HG02763 (cell line): ENCODE results near the gene OR5C1.
A peak's percentile ranks its signal among the peaks of the same experiment; 100 is the strongest.
"Not testable (repeated sequence)": the region's sequence is repeated elsewhere in the genome, so short reads cannot be mapped to it uniquely, and the experiment has no call there.

Experiments used
- ATAC-seq: cut with Tn5 transposase; IDR thresholded peaks from one replicate; pipeline ENCODE4 v1.9.1; 2021; ENCODE audit warnings: mild to moderate bottlenecking, moderate library complexity; ENCODE audit not compliant: unreplicated experiment

The OR5C1 gene

DNA sequence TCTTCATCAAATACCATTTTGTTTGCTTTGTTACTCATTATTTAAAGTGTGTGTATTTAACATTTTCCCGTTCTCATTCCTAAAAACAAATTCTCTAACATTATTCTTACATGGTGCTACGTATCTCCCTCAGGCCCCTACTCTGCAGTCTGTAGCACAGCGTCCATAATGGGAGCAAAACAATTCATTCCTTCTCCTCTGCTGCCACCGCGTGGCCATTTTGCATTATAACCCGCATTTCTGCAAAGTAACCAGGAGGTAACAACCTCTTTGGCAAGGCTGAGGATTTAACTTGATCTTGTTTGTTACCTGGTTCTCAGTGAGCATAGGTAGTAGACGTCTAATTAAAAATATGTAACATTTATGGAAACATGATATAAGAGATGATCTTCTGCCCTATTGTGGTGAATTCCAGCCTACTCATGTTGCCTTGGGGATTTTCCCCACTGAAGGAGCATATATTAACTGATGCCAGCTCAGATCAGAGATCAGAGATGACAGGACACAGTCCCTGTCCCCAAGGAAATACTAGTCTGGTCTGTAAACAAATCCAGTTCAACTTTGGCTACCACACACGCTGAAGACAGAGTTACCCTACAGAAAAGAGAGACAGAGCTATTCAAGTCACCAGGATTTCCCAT is 21.7 kb downstream of the OR5C1 start:
- ATAC-seq: no peak

DNA sequence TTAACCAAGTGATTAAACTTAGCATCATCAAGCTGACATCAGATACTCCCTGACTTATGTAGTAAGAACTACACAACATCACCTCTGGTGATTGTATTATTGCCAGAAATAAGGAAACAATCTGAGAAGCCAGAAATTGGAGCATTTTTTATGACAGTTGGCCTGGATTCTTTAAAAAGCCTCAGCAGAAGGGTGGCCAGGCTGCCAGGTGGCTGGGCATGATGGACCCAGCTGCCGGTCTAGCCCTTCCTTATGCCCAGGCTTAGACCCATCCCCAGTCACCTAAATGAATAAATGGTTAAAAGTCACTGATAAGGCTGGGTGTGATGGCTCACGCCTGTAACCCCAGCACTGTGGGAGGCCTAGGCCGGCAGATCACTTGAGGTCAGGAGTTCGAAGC is 24.0 kb downstream of the OR5C1 start:
- ATAC-seq: no peak

DNA sequence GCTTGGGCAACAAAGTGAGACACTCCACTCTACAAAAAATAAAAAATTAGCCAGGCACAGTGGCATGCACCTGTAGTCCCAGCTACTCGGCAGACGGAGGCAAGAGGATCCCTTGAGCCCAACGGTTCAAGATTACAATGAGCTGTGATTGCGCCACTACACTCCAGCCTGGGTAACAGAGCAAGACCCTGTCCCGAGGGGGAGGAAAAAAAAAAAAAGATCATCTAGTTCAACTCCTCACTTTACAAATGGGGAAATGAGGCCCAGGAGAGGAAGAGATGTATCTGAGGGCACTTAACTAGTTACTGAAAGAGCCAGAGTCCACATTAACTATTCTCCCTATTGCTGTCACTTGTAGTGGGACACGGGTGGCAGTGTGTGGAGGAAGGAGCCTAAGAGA is 25.8 kb downstream of the OR5C1 start:
- no peak for ATAC-seq

DNA sequence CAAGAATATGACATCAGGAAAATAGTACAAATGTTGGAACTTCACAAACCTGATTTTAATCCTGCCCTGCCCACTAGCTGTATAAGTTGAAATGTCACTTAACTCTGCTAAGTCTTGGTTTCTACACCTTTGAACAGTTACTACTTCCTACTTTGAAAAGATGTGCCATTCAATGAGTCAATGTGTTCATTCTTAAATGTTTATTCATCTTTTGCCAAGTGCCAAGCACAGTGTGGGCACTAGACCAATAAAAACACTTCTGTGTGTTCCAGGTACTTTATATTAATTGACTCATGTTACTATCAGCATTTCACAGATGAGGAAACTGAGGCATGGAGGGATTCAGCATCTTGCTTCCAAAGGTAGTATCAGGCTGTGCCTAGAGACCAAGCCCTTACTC is 26.8 kb downstream of the OR5C1 start:
- ATAC-seq: no peak

DNA sequence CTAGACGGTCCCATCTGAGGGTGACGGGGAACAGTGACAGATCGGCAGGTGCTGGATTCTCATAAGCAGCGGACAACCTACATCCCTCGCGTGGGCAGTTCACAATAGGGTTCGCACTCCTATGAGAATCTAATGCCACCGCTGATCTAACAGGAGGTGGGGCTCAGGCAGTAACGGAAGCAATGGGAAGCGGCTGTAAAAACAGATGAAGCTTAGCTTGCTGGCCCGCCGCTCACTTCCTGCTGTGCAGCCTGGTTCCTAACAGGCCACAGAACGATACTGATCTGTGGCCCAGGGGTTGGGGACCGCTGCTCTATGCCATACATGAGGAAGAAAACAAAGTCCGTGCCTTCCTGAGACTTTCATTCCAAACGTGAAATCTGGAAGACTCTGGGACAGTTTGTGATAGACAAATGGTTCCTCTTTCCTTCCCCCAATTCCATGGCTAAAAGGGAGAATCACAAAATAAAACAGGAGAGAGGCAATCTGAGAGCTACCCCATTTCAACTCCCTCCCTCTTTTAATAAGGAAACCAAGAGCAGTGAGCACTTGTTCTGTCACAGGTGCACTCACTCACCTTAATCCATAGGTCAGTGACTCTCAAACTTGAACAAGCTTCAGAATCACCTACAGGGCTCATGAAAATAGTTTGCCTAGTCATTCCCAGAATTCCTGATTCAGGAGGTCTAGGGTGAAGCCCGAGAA is 27.6 kb downstream of the OR5C1 start:
- ATAC-seq: no peak

DNA sequence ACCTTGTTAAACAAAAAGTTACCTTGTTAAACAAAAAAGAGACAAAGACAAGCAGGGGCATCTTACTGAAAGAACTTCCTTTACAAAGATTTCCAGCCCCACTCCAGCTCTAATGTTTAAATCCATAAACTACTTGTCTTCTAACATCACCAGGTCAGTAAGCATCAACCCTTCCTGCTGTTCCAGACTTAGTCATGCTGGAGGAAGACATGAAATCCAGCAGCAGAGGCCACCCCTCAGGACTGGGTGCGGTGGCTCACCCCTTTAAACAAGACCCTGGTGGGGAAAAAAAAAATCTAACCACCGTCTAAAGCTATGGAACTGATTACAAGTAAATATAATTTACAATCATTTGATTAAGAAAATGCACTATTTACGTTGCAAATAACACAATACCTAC is 30.6 kb downstream of the OR5C1 start:
- ATAC-seq: no peak

DNA sequence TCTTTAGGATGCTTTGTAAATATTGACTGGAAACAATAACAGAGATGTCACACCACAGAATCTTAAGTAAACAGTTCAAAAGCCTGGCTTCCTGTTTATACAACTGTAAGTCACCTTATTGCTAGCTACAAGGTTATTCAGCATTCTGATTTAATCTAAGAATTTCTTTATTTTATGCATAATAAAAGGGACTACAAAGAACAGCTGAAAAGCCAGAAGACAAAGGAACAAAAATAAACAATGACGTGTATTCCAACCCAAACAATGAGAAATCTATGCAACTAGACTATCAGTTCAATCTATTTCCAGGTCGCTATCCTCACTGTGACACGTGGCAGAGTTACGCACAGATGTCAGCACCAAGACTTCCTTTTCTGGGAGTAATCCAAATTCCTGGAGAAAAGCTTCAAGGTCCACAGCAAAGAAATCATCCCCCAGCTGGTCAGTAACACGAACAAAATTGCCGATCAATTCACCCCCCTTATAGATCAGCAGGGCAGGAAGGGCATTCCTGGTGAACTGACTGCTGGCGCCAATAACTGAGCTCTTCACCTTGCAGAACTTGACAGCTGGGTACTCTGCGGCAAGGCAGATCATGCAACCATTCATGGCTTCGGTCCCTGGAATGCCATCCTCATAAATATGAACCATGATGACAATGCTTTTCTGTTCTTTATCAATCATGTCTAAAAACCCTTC is 31.2 kb downstream of the OR5C1 start:
- ATAC-seq: no peak

DNA sequence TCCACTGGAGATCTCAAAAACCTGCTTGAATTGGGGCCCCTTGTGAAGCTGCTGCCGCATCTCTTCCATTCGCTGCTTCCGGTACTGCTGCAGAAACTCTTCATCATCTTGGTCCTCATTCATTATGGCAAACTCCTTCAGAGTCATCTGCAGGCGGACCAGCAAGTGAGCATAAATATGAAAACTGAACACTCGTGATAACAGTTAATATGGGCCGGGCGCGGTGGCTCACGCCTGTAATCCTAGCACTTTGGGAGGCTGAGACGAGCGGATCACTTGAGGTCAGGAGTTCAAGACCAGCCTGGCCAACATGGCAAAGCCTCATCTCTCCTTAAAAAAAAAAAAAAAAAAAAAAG is 31.7 kb downstream of the OR5C1 start:
- no peak for ATAC-seq

DNA sequence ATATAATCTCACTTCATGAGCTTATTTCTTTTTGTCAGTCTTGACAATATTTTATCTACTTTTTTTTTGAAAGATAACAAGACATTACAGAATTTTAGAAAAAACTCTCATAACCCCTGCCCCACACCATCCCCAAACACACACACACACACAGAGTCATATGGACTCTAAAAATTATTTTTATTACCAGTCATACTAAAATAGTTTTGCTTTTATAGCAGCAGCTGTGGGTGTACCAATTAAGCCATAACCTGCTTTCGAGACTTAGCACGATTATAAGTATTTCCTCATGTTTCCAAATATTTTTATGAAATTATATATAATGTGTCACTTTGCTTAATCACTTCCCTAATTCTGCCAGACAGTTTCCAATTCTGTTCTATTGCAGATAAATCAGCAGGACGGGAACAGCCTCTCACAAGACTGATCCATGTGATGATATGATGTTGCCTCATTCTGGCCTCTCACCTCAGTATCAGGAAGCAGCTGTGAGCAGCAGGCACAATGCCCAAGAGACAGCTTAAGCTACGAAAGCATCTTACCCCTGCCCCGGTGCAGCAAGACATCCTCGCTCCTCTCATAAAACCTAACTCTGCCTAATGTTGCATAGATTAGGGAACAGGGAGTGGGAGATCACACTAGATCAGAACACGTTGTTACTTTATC is 32.7 kb downstream of the OR5C1 start:
- no peak for ATAC-seq

DNA sequence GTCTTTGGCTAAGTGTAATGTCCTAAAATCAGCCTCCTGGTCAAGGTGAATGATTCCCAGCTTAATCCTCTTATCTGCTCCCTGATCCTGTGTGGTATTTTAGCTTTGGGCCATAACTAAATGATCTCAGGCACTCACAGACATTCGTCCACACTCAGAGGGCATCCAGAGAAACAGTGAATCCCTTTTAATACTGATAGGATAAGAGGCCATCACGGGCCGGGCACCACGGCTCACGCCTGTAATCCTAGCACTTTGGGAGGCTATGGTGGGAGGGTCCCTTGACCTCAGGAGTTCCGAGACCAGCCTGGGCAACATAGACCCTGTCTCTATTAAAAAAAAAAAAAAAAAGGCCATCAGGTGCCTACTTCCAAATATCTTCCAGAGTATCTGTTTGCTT is 33.3 kb downstream of the OR5C1 start:
- no peak for ATAC-seq

DNA sequence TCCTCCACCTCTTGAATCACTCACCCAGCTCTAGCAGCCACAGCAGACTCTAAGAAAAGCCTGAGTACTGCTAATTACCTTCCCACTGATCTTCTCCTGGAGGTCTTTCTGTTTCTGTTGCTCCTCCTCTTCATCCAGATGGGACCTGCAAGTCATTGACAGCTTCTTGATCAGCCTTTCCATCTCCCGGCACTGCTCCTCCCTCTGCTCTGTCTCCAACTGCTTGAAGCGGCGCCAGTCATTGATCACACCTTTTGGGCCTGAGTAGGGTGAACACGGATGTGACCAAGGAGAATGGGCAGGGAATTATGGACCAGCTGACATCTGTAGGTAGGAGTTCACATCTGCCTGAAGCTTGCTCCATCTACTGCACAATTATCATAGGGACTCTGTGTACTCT is 34.2 kb downstream of the OR5C1 start:
- no peak for ATAC-seq

DNA sequence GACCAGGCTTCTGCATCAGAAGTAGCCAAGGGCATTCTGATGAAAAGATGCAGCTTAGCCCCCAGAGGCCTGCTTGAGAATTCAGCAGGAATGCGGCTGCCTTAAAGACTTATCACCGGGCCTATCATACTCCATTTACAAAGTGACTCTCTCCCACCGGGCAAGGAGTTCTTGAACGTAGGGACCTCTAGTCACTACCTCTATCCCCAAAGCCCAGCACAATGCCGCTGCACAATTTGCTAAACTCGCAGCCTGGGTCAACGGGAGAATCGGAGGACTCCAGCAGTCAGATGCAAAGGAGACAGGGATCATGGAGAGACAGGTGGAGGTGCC is 39.0 kb downstream of the OR5C1 start:
- peak; percentile 17 for ATAC-seq

DNA sequence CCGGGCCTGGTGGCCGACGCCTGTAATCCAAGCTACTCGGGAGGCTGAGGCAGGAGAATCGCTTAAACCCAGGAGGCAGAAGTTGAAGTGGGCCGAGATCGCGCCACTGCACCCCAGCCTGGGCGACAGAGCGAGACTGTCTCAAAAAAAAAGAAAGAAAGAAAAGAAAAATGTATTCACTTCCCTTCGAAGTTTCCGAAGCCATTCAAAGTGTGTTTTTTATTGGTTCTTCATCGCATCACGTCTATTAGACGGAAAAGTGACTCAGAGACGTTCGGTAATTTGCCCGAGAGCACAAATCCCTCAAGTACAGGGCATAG is 40.2 kb downstream of the OR5C1 start:
- not testable (repeated sequence) for ATAC-seq

DNA sequence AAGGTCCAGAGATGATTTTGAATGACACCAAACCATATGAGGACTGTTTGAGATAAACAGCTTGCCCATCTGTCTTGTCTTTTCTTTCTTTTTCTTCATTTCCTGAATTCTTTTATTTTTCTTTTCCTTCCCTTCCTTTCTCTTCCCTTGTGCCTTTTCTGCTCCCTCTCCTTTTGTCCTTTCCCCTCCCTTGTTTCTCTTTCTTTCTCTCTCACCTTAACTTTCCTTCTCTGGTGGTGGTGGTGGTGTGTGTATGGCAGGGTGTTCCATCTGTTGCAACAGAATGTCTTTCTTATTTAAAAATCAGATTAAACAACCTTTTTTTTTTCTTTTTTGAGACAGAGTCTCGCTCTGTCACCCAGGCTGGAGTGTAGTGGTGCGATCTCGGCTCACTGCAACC is 43.5 kb downstream of the OR5C1 start:
- ATAC-seq: no peak

DNA sequence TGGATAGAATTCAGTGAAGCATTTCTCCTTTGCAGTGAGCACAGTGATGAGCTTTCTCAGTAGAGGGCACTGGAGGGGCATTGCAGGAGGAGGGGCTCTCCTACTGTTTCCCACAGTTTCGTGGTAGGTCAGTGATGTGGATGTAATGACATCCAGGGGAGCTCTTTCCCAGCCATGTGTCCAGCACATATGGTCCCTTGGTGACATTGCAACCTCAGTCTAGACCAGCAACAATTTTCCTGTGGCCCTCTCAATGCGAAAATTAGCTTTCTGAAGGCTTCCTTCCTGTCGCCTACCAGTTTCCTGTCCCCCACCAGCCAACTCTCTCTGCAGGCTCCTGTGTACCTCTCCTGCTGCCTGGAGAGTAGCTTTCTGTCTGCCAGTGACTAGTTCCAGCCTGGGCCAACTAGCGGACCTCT is 46.6 kb downstream of the OR5C1 start:
- no peak for ATAC-seq

DNA sequence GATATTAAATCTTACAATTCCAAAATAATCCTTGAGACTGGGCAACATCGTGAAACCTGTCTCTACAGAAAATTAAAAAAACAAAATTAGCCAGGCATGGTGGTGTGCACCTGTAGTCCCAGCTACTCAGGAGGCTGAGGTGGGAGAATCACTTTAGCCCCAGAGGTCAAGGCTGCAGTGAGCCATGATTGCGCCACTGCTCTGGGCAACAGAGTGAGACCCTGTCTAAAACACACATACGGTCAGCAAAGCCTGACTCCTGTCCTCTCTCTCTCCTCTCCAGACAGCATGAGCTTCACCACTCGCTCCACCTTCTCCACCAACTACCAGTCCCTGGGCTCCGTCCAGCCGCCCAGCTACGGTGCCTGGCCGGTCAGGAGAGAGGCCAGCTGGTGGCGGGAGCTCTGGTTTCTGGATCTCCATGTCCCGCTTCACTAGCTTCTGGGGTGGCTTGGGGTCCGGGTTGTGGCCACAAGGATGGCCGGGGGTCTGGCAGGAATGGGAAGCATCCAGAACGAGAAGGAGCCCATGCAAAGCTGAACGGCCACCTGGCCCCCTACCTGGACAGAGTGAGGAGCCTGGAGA is 48.6 kb downstream of the OR5C1 start:
- no peak for ATAC-seq

DNA sequence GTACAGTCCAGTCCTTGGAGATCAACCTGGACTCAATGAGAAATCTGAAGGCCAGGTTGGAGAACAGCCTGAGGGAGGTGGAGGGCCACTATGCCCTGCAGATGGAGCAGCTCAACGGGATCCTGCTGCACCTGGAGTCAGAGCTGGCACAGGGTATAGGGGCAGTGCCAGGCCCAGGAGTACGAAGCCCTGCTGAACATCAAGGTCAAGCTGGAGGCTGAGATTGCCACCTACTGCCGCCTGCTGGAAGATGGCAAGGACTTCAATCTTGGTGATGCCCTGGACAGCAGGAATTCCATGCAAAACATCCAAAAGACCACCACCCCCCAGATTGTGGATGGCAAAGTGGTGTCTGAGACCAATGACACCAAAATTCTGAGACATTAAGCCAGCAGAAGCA is 49.7 kb downstream of the OR5C1 start:
- ATAC-seq: not testable (repeated sequence)
